GM21528 (cell line): ENCODE measurements around the gene MAFF.
"Not testable (repeated sequence)": the region's sequence is repeated elsewhere in the genome, so short reads cannot be mapped to it uniquely, and the experiment has no call there.

Source experiments
- ATAC-seq: cut with Tn5 transposase; IDR thresholded peaks from one replicate; pipeline ENCODE4 v1.9.1; 2021; ENCODE audit warnings: mild to moderate bottlenecking, moderate library complexity; ENCODE audit not compliant: unreplicated experiment, low FRiP score

Gene MAFF

DNA sequence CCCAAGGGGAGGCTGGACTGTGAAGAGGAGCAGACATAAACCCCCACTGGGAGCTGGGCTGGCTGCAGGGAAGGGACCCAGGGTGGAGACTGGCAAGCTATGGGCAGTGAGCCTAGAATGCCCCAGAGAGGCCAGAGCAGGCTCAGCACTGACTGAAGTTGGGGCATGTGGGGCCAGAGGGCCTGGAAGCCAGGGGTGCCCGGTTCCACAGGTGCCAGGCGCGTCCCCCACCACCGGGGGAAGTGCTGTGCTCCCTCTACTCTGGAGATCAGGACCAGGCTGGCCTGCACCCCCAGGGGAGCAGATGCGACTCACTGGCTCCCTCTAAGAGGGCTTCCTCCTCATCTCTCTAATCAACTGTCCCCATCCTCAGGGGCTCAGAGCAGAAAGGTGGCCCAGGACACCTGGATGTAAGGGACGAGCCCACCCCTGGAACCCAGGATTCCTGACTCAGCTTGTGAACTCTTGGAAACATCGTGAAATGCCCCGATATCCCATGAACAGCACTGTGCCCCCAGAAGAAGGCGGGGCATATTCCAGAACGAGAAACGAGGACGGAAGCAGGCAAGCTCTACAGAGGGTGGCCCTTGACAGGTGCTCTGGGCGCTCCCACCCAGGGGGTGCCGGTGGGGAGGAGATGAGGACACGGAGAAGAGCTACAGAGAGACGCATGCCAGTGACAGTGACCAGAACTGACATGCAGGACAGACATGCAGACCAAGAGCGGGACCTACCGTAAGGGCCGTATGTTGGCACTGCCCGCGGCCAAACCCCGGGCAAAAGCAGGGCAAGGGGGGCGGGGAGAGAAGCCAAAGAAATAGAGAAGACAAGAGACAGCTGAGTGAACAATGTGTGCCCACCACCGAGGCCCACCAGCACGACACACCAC is 20.4 kb downstream of the MAFF start:
- ATAC-seq, result no peak

DNA sequence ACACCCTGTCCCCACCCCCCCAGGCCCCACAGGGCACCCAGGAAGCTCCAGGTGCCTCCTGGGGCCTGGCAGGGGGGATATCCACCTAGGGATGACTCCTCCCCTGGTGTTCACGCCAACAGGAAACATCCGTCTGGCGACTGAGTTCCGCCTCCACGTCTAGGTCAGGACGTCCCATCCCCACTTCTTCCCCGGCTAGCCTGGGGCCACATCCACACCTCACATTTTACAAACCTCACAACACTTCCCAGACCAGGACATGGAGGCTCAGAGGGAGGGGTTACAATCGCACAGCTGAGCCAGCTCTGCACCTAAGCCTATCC is 21.0 kb downstream of the MAFF start:
- ATAC-seq, result no peak

DNA sequence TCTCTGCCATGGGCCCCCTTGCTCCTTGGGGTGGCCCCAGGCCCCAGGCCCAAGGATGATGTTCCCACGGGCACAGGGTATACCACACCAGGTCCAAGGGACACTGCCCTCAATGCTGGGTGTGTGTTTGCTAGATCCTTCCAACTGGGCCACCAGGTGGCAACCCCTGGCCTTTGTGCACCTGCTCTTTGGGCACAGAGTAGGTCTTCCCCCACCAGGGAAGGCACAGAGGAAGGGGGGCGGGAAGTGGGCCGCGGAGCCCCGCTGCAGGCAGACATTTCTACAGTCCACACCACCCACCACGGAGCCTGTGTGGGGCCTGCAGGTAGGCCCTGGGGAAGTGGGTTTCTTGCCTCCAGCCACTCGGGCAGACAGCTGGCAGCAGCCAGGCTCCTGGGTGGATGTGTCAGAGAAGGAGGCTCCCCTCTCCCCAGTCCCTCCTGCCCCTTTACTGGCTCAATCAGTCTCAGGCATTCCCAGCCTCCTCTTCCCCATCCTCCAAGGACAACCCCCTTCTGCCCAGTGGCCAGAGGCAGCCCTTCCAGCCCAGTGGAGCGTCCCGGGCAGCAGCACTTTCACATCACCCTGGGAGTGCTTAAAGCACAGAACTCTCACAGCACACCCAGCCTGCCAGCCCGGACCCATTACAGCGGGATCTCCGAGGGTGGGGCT is 21.6 kb downstream of the MAFF start:
- ATAC-seq, result no peak

DNA sequence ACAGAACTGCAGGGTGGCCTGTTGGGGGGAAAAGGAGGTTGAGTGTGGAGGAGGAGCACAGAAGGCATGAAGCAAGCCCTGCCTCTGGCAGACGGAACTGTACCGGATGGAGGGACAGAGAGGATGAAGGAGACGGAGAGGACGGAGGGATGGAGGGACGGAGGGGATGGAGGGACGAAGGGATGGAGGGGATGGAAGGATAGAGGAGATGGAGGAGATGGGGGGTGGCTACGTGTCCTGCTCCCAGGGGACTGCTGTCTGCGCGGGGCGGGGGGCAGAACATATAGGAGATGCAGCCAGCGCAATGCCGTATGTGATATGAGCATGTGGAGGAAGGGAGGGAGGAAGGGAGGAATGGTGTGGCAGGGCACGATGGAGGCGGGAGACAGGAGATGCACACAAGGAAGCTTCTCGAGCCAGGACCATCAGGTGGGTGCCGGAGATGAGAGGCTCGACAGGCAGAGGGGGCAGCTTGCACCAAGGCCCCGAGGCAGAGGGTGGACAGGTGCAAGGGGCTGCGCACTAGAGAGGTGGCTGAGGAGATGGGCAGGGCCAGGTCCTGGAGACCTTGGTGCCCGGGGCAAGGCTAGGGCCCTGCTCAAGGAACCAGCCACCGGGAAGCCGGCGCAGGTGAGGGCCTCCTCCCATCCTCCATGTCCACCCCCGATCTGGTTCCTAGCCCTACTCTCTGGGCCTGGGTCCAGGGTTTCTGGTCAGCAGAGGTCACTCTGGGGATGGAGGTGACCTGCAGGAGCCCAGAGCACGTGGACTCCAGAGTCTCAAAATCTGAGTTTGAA is 25.3 kb downstream of the MAFF start:
- no peak for ATAC-seq

DNA sequence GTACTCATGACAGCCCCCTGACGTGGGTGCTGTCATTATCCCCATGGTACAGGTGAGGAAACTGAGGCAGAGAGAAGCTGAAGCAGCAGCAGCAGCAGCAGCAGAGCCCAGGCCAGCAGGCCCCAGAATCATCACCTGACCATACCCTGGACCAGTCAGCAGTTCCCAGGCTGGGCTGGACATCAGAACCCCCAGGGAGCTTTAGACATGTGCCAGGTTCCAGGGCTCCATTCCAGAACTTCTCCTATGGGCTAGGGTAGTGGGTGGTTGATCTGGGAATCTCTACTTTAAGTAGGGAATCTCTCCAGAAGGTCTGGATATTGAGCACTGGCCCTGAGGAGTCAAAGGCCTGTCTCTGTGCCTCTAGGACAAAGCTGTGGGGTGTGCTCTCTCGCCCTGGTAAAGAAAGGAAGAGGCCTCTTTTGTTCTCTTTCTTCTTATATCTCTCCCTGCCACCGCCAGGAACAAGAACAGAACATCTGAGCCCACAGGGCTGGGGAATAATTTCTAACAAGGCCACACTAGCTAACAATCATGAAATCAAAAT is 26.6 kb downstream of the MAFF start:
- ATAC-seq, result no peak

DNA sequence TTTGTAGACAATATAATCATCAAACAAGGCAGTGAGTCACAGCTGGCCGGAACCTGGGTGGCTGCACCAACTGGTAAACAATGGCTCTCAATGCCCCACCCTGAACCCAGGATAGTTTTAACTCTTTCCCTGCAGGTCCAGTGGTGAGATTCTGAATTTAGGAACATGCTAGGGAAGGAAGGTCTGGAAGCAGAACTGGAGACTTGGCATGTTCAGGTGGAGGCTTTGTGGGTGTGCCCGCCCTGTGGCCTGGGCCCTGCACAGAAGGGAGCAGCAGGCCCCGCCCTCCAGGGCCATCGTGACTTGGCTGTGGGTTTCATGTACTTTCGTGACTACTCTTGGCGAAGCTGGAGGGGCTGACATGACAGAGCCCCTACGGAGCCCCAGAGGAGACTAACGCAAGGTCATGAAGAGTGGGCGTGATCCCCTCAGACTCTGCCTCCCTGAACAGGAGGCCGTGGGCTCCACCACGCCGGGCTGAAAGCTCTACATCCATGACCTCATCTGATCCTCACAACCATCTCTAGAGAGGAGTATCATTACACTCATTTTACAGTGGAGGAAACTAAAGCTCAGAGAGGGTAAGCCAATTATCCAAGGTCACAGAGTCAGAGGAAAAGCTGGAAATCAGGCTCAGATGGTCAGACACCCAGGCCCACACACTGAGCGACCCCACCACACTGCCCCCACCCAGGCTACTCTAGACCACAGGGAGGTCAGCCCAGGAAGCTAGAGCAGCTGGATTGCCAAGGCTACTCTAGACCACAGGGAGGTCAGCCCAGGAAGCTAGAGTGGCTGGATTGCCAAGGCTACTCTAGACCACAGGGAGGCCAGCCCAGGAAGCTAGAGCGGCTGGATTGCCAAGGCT is 27.3 kb downstream of the MAFF start:
- ATAC-seq, result no peak

DNA sequence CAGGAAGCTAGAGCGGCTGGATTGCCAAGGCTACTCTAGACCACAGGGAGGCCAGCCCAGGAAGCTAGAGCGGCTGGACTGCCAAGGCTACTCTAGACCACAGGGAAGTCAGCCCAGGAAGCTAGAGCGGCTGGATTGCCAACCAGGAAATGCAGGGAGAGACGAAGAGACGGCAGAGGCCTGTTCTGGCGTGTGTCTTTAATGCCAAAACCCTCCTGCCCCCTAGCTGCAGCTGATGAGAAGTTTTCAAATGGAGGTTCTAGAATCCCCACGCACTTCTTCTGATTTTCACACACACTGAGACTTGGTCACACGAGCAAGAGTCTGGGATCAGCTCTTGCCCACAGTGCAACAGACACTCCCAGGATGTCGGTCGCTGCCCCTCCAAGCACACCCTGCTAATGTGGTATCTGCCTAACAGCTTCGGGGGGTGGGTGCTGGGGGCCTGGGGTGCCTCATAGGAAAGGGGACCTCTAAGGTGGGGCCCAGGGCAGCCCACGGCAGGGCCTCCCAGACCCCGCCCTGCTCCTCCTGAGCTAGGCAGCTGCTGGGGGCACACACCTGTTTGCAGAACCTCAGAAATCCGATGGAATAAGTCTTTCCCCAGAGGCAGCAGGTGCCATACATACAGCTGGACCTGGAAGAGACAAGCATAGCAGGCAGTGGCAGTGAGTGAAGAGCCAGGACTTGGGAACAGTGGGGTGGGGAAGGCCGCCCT is 28.5 kb downstream of the MAFF start:
- no peak for ATAC-seq

DNA sequence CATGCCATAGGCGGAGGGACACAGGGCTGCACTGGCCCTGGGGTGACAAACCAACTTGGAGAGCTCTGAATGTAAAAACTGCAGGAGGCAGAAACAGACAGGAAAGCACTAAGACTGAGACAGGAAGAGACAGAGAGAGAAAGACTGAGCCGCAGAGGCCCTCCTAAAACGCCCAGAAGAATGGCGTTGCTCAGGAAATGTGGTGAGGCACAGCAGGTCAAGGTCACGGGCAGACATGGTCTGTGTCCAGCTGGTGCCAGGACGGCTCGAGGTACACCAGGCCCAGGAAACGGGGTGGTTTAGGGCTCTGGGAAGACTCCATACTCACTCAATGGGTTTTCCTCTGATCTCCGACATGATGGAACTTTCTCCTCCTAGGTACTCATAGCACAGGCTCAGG is 29.1 kb downstream of the MAFF start:
- ATAC-seq, result no peak

DNA sequence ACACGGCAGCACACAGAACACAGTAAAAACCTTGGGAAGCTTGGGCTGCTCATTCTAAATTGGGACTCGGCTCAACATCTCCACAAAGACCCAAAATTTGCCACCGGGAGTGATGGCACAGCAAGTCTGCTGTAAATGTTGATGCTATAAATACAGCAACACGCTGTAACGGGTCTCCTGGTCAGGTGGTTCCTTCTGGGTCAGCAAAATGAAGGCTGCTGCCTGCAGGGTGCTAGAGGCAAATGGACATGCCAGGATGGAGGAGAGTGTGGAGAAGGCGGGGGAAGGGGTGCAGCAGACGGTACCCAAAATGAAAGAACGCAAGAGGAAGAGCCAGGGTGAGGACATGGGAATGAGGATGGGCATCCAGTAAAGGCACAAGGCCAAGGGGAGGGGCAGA is 30.4 kb downstream of the MAFF start:
- no peak for ATAC-seq

DNA sequence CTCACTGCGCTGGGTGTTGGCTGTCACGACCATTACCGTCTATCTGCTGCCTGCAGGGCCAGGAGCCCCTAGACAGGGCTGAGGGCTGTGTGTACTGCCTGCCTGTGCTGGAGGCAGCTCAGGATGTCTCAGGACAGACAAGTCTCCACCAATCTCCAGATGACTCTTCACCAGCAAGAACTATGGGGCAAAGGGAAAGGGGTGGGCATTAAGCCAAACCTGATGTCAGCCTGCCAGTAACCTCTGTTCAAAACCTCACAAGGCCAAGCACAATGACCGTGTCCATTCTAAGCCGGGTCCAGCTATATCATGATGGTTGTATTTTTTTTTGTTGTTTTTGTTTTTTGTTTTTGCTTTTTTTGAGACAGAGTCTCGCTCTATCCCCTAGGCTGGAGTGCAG is 31.6 kb downstream of the MAFF start:
- ATAC-seq, result no peak

DNA sequence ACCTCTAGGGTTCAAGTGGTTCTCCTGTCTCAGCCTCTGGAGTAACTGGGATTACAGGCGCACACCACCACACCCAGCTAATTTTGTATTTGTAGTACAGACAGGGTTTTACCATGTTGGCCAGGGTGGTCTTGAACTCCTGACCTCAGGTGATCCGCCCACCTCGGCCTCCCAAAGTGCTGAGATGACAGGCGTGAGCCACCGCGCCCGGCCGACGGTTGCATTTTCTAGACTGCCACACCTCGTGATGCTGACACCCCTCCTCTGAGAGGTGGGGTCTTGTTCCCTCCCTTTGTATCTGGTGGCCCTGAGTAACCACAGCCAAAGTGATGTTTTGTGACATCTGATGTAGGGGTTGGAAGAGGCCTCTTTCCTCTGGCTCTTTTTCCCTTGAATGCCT is 32.1 kb downstream of the MAFF start:
- not testable (repeated sequence) for ATAC-seq

DNA sequence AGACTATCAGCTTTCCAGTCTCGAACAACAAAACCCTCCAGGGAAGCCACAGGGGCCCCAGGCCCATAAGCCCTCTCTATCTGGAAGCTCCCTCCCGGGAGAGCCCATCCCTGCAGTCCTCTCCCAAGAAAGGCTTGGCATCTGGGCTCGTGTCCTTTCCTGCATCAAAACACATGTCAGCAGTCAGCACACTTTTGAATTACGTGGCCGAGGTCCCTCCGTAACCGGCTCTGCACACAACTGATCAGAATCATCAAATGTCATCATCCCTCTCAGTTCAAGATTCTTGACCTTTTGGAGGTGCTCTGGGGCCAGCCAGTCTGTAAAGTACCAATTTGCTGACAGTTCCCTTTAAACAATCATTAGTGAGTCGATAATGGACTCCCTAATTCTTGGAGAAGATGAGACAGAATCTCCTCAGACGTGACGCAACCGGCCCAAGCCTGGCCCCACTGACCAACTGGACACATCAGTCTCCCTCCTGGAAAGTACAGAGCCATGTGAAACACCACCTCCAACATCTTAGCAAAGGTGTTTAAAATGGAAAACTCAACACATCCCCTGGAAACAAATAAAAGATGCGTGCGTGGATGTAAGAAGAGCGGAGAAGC is 33.6 kb downstream of the MAFF start:
- no peak for ATAC-seq

DNA sequence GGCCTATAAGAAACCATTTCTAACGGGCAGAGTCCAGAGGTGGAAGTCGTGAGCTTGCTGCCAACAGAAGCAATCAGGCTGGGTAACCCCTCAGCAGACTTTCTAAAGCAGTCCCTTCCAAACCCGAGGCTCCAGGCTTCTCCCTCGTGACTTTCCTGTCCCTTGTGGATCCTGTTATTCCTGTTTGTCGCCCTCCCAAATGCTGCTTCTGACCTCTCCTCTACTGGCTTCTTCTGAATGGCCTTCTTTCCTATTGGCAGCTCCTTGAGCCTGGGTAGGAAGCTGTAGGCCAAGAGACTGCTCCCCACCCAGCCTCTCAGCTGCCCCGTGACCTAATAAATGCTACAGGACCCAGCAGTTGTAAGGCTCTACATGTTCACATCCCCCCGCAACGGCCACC is 35.0 kb downstream of the MAFF start:
- ATAC-seq, result no peak

DNA sequence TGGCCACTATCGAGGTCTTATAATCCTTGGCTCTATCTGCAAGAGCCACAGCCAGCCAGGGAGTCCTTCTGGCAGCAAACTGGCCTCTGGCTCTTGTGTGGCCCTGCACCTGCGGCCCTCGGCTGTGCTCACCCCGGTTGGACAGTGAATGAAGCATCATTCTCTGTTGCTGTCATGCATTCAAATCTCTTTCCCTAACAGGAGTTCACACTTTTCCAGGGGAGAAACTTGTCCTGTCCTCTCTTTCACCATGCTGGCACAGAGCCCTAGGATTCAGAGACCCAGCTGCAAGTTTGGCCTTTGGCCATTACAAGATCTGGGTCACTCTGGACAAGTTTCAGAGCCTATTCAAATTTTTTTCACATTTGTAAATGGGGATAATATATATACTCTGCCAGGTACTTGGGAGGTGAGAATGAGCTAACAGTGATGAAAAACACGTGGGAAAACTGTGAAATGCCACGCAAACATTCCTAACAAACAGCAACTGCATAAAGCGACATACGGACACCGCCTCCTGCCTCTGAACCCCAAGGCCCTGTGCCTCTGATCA is 36.8 kb downstream of the MAFF start:
- no peak for ATAC-seq

DNA sequence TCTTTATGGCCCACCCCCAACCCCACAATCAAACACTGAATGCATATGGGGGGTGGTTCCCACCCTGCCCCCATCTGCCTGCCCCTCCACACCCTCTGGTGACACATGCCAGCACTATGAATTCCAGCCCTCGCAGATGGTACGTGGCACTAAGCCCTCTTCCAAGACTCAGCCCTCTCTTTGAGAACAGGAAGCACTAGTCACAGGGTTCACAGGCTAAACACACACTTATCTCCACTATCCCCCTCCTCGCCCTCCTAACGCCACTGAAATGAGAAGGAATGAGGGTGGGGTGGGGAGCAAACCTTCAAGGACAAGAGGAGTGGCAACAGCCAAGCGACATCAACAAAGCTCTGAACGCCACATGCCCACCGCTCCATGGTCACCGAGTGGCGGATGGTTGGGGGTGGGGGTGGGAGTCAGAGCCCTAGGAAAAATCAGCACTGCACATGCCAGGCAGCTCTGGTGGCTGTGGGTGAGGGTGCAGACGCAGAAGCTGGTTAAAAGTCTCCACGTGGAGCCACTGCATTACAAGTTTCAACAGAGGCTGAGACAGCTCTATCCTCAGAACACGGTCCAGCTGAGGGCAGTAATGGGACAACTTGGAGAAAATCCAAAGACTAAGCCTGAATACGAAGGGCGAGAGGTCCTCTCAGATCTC is 37.4 kb downstream of the MAFF start:
- no peak for ATAC-seq

DNA sequence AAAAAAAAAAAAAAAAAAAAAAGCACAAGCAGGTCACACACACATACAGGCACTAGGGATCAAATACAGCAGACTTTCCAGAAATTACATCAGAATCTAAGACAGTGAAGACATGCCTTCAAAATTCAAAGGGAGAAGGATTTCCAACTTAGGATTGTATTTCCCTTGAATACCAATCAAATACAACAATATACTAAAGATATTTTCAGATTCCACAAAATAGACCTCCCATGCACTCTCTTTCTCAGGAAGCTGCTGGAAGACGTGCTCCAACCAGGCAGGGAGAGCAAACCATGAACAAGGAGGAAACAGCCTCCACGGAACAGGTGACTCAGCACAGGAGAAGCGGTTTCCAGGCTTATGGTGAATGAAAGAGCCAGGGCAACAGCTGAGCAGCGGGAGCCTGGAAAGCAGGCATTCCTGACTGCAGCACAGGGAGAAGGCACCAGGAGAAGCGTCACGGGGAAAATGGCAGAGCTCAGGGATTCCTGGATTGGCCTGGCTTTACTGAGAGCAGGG is 39.0 kb downstream of the MAFF start:
- ATAC-seq, result no peak

DNA sequence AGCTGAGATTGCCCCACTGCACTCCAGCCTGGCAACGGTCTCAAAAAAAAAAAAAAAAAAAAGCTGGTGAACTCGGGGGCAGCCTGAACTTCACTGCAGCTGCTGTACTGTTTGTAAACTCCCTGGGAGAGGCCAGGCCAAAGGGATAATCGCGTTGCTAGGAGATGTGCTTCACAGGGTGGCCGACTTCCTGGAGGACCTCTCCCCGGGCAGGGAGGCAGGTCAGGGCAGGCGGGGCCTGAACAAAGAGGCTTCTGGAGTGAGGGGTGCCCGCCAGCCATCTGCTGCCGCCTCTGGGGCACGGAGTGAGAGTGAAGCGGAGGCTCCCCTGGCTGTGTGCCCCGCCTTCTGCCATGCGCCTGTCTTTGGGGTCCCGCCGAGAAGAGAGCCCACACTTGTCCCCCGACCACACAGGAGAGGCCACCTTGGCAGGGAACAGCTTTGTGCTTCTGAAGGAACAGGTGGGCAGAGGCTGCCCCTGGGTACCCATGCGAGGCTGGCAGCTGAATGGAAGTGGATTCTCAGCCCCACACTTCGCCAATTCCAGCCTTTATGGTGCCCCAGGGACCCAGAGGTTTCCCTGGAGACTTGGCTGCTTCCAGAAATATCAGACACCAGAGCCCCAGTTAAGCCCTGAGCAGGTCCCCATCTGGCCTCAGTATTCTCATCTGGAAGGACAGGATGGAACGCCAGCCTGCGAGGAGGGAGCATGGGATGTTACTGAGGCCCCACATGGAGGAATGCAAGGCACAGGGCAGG is 41.4 kb downstream of the MAFF start:
- ATAC-seq, result no peak
